HG03342 (cell line): ENCODE measurements around the gene TYMP.

Source experiments
- ATAC-seq: cut with Tn5 transposase; IDR thresholded peaks from one replicate; pipeline ENCODE4 v1.9.1; 2021; ENCODE audit warnings: mild to moderate bottlenecking, moderate library complexity; ENCODE audit not compliant: unreplicated experiment

The TYMP gene

GRCh38 chr22:50506611-50507420 lies 23.0 kb downstream of the TYMP start:
- ATAC-seq: no peak

- ATAC-seq: no peak
Observed at GRCh38 chr22:50505776-50506610, 23.8 kb downstream of the TYMP start.

DNA sequence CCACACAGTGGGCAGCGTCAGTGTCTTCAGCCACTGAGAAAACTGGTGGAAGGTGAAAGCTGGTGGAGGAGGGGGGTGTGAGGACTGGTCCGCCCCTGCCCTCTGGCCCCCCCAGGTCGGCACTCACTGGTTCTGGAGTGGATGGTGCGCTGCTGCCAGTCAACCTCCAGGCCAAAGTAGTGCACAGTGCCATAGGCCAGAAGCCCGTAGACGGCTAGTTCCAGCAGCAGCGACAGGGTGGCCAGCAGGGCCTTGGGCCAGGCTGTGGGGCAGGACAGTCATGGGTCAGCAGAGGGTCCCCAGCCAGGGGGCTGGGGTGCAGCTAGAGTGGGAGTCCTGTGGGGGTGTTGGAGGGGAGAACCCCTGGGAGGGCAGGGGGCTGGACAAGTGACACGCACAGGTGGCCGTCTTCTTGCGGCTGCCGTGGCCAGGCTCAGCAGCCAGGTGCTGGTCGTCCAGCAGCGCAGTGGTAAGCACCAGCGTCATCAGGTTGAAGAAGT lies 24.5 kb downstream of the TYMP start:
- ATAC-seq: no peak

DNA sequence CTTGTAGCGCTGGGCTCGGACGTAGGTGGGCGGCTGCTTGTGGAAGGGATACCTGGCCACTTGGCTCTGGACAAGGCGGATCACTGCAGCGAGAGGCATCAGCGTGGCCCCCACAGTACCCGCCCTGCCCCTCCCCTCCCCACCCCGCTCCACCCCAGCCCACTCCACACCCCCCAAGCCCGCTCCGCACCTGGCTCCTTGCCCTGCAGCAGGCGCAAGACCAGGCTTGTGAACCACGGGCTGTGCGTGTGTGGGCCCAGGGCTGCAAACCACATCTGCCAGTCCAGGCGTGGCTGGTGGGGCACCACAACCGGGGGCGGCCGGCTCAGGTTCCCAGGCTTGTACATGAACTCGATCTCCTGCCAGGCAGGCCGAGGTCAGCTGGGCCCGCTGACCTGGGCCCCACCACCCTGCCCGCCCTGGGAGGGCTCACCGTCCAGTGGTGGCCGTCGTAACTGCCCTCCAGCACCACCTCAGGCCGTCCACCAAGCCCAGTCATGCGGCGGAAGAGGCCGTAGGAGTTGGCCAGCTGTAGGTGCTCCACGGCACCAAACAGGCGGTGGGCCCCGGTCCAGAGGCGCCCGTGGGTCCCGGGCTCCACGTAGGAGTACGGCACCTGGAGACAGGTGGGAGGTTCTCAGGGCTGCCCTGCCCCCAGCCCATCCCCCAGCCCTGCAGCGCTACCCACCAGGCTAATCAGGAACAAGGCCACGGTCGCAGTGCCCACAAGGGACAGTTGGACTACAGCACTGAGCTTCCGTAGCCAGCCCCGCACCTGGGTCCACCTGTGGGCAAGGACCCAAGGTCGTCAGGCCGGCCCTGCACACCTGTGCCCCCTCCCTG lies 25.2 kb downstream of the TYMP start:
- no peak for ATAC-seq

GRCh38 chr22:50503475-50504145 lies 26.2 kb downstream of the TYMP start:
- ATAC-seq: no peak

DNA sequence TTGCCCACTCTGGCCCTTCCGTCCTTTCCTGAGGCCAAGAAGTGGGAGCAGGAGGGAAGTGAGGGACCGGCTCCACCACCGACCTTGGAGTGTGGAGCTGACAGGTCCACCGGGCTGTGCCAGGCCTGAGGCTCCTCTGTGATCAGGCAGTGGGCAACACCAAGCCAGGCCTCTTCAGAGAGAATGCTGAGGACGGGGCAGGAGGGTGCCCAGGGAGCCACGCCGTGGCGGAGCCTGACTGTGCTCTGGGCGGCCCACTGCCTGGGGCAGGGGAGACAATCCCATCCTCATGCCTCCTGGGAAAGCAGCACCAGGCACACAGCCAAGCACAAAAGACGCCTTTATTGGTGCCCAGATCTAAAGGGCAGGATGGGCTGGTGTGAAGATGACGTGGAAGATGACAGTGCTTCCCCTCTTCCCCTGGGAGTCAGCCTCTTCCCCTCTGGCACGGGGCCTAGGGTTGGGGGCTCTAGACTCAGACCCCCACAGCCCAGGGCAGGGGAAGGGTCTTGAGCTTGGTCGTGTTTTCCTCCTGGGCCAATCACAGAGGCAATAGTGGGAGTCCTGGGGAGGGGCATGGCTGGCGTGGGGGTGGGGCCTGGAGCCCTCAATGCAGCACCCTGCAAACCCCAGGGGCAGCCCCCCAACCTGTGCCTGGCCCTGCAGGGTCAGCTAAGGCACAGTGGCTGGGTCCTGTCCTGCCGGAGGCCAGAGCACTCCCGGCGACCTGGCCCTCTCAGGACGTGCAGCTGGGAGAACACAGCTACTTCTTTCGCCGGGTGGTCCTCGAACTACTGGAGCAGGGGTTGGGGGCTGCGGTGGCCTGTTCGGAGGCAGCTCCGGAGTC lies 27.0 kb downstream of the TYMP start:
- ATAC-seq: no peak

- ATAC-seq: no peak
Observed at GRCh38 chr22:50502096-50502495, 27.7 kb downstream of the TYMP start.

GRCh38 chr22:50500452-50500851 lies 29.4 kb downstream of the TYMP start:
- ATAC-seq: no peak

DNA sequence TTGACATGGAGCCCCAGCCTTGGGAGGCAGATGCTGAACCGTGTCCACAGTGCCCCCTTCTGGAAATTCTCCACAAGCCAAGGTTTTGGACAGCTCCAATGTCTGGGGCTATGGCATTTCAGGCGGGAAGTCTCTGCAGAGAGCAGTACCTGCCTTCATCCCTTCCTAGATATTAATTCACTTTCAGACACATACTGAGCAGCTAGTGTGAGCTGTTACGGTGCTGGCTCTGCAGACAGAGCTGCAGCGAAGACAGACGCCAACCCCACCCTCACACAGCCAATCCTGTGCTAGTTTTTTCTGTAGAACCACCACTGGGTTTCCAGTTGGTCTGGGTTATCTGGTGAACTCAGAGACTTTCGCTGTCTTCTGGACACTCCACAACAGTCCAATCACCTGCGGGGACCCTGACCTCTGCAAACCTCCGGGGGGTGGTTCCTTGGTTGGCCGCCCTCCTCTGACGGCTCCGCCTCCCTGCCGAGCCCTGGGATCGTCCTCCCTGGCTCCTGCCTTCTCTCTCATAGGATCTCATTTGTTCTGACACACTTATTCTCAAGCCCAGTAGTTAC lies 31.4 kb downstream of the TYMP start:
- no peak for ATAC-seq

DNA sequence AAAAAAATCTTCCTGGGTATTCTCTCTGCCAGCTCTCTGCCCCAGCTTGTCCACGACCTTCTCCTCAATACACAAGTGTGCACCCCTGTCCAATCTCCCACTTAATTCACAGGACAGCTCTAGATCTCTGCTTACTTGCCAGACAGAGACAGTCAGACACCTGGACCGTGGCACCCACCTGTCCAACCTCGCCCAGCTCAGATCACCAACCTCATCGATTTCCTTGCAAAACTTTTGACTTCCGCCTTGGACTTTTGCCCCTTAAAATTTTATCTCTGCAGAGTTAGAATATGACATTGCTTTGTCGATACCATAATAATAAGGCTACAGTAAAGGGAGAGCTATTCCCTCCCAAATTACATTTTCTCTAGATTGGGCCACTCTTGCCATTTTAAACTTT lies 32.7 kb downstream of the TYMP start:
- ATAC-seq: no peak

DNA sequence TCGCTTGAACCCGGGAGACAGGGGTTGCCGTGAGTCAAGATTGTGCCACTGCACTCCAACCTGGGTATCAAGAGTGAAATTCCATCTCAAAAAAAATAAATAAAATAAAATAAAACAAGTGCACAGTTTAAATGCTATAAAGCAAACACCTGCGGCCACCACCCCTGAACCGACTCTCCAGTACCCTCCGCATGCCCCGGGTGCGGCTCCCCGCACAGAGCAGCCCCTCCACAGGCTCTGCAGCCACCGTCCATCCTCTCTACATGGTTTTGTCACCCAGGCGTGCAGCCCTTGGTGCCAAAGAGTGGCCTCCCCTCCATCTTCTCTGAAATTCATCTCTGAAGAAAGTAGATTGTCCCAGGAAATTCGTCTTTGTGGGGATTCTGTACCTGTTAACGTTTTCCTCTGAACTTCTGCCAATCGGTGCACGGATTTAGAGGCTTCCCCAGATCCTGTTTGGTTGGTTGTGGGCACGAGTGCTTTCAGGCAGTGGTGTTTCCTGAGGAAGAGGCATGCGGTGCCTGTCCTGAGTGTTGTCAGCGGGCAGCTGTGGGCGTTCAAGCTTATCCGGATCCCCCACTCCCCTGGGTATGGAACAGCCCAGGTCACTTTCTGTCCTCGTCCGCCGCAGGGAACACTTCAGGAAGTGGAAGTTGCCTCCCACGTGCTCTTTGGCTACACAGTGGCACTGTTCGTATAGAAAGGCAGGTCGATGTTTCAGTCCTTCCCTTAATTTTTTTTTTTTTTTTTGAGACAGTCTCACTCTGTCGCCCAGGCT lies 39.1 kb downstream of the TYMP start:
- ATAC-seq: no peak

DNA sequence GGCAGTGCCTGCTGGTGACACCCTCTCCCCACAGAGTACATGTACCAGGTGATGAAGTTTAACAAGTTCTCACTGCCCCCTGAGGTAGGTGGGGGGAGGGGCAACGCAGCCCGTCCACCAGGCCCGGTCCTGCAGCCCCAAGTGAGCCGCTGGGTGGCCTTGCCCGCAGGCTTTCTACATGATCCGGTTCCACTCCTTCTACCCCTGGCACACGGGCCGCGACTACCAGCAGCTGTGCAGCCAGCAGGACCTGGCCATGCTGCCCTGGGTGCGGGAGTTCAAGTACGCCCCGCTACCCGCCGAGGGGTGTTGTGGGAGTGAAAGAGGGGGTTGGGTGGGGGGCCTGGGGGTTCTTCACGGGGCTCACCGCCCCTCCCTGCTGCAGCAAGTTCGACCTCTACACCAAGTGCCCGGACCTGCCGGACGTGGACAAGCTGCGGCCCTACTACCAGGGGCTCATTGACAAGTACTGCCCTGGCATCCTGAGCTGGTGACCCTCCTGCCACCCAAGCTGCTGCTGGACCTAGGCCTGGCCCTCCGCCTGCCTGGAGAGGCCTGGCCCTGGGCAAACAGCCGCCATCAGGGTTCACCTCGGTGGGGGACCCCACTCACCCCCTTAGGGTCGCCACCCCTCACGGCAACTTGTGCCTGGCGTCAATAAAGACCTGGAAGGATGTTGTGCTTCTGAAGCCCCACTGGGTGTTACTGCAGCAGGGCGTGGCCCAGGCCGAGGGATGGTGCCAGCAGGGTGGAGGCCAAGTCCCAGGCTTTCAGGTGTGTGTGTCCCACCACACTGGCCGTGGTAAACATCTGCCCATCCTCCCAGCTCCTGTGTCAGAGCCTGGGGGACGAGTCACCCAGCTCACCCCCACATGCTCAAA lies 40.2 kb downstream of the TYMP start:
- no peak for ATAC-seq

DNA sequence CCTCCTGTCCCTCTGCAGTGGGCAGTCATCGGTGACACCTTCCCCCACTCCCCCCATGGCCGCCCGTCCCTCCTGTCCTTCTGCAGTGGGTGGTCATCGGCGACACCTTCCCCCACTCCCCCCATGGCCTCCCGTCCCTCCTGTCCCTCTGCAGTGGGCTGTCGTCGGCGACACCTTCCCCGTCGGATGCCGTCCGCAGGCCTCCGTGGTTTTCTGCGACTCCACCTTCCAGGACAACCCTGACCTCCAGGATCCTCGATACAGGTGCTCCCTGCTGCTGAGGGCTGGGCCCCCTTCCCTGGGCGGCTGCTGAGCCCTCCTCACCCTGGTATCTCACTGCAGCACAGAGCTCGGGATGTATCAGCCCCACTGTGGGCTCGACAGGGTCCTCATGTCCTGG lies 40.9 kb downstream of the TYMP start:
- no peak for ATAC-seq

DNA sequence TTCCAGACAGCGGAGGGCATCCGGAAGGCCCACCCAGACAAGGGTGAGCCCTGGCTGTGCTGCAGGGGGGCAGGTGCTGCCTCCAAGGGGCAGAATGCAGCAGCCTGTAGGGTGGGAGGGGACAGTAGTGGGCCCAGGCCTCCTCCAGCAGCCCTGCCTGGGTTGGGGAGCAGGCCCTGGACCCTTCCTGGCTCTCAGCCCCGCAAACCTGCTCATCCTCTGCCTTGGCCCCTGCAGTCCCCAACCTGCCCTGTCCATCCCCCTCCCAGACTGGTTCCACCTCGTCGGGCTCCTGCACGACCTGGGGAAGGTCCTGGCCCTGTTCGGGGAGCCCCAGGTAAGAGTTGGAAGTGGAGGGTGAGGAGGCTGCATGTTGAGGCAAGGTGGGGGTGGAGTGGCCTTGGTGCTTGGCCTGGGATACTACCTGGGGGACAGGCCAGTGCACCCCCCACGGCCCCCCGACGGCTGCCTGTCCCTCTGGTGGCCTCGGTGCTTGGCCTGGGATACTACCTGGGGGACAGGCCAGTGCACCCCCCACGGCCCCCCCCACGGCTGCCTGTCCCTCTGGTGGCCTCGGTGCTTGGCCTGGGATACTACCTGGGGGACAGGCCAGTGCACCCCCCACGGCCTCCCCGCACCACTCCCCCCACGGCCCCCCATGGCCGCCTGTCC lies 41.7 kb downstream of the TYMP start:
- ATAC-seq: no peak

DNA sequence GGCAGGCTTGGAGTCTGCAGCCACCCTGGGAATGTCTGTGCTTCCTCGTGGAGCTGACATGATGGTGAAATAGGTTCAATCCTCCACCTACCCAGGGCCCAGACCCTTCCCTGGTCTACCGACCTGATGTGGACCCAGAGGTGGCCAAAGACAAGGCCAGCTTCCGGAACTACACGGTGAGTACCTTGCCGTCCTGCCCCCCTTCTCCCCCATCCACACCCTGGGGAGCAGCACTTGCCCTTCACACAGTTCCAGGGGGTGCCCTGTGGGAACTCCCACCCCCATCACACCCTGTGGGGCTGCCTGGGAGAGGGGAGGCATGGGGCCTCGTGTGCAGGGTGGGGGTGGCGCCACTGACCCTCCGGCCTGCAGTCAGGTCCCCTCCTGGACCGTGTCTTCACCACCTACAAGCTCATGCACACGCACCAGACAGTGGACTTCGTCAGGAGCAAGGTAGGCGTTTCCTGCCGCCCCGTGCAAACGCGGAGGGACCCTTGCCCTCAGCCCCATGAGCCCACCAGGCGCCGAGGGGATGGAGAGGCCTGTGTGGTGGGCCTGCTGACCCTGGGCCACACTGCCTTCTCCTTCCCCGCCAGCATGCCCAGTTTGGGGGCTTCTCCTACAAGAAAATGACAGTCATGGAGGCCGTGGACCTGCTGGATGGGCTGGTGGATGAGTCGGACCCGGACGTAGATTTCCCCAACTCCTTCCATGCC lies 42.4 kb downstream of the TYMP start:
- ATAC-seq: no peak

GRCh38 chr22:50486561-50487289 lies 43.1 kb downstream of the TYMP start, which contains the start of gene MIOX:
Gene MIOX (plus strand): TSS chr22:50486859. CDS start chr22:50486898, 39 bp downstream.
- ATAC-seq: no peak
